ENCODE results near the gene CPN2. TPM values are rescaled to one million over a fixed set of nuclear protein-coding genes. Genes with fewer than 3 reads are reported as not detected.
A peak's percentile ranks its signal among the peaks of the same experiment; 100 is the strongest.

The CPN2 gene
- total and polyA plus RNA-seq, 2 of the 13 experiments (the other 11 are each of a cell fraction or from before 2014, with no cell fraction given): 26.7 to 27.7 TPM

- TF ChIP-seq, protein P1, sequence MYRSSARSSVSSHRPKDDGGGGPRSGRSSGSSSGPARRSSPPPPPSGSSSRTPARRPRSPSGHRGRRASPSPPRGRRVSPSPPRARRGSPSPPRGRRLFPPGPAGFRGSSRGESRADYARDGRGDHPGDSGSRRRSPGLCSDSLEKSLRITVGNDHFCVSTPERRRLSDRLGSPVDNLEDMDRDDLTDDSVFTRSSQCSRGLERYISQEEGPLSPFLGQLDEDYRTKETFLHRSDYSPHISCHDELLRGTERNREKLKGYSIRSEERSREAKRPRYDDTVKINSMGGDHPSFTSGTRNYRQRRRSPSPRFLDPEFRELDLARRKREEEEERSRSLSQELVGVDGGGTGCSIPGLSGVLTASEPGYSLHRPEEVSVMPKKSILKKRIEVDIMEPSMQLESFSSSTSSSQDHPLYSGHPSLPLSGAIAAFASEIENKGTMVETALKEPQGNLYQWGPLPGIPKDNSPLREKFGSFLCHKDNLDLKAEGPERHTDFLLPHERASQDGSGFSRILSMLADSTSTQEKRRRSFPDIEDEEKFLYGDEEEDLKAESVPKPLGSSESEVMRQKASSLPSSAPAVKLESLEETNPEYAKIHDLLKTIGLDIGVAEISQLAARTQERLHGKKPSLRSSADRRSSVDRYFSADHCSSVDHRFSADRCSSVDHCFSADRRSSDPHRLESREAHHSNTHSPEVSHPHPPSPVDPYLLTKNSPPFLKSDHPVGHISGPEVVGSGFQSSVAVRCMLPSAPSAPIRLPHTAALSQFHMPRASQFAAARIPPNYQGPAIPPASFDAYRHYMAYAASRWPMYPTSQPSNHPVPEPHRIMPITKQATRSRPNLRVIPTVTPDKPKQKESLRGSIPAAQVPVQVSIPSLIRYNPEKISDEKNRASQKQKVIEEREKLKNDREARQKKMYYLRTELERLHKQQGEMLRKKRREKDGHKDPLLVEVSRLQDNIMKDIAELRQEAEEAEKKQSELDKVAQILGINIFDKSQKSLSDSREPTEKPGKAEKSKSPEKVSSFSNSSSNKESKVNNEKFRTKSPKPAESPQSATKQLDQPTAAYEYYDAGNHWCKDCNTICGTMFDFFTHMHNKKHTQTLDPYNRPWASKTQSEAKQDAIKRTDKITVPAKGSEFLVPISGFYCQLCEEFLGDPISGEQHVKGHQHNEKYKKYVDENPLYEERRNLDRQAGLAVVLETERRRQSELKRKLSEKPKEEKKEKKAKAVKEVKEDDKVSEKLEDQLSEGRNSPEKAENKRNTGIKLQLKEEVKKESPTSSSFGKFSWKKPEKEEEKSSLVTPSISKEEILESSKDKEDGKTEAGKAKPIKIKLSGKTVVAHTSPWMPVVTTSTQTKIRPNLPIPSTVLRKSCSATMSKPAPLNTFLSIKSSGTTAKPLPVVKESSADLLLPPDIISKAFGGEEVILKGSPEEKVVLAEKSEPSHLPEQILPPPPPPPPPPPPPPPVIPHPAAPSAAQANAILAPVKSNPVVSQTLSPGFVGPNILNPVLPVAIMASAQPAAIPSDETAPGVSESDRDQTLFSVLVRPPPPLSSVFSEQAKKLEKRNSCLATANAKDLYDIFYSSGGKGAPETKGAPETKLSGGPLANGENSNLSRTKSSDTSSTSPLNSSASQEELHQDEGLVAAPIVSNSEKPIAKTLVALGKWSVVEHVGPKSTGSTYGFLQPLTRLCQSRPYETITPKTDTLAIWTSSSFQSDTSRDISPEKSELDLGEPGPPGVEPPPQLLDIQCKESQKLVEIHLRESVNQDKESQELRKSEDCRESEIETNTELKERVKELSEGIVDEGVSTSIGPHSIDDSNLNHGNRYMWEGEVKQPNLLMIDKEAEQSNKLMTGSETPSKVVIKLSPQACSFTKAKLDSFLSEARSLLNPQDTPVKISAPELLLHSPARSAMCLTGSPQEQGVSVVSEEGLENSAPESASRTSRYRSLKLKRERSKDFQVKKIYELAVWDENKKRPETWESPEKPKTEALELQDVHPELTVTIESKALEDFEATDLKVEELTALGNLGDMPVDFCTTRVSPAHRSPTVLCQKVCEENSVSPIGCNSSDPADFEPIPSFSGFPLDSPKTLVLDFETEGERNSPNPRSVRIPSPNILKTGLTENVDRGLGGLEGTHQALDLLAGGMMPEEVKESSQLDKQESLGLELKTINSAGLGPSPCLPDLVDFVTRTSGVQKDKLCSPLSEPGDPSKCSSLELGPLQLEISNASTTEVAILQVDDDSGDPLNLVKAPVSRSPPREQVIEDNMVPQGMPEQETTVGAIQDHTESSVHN (CRISPR knock-in tag; IDR thresholded peaks at IDR 0.05): peak; percentile 84; the same call in 1 of the 2 replicates
- no peak for TF ChIP-seq SCMH1 (CRISPR knock-in tag; IDR thresholded peaks at IDR 0.05; ENCODE audit: borderline replicate concordance)
- TF ChIP-seq ZNF292 (CRISPR knock-in tag; IDR thresholded peaks at IDR 0.05; ENCODE audit: borderline replicate concordance, low read depth): peak; percentile 30; the same call in 1 of the 2 replicates
- TF ChIP-seq ZSCAN31 (CRISPR knock-in tag; IDR thresholded peaks at IDR 0.05; ENCODE audit: low read depth): peak; percentile 96
- peak; percentile 82 for TF ChIP-seq ZFAT (CRISPR knock-in tag; conservative IDR thresholded peaks at IDR 0.05)
- no peak for TF ChIP-seq ZNF207 (IDR thresholded peaks at IDR 0.05; ENCODE audit: borderline replicate concordance)
- peak; percentile 90 for TF ChIP-seq TBX2 (CRISPR knock-in tag; IDR thresholded peaks at IDR 0.05; ENCODE audit: borderline replicate concordance)
- peak; percentile 67 for TF ChIP-seq HOXA3 (CRISPR knock-in tag; IDR thresholded peaks at IDR 0.05)
- TF ChIP-seq AKAP8 (CRISPR knock-in tag; IDR thresholded peaks at IDR 0.05): 0 out of 2 replicates have a peak, but pooled peaks have one; percentile 75
- TF ChIP-seq, protein P2, sequence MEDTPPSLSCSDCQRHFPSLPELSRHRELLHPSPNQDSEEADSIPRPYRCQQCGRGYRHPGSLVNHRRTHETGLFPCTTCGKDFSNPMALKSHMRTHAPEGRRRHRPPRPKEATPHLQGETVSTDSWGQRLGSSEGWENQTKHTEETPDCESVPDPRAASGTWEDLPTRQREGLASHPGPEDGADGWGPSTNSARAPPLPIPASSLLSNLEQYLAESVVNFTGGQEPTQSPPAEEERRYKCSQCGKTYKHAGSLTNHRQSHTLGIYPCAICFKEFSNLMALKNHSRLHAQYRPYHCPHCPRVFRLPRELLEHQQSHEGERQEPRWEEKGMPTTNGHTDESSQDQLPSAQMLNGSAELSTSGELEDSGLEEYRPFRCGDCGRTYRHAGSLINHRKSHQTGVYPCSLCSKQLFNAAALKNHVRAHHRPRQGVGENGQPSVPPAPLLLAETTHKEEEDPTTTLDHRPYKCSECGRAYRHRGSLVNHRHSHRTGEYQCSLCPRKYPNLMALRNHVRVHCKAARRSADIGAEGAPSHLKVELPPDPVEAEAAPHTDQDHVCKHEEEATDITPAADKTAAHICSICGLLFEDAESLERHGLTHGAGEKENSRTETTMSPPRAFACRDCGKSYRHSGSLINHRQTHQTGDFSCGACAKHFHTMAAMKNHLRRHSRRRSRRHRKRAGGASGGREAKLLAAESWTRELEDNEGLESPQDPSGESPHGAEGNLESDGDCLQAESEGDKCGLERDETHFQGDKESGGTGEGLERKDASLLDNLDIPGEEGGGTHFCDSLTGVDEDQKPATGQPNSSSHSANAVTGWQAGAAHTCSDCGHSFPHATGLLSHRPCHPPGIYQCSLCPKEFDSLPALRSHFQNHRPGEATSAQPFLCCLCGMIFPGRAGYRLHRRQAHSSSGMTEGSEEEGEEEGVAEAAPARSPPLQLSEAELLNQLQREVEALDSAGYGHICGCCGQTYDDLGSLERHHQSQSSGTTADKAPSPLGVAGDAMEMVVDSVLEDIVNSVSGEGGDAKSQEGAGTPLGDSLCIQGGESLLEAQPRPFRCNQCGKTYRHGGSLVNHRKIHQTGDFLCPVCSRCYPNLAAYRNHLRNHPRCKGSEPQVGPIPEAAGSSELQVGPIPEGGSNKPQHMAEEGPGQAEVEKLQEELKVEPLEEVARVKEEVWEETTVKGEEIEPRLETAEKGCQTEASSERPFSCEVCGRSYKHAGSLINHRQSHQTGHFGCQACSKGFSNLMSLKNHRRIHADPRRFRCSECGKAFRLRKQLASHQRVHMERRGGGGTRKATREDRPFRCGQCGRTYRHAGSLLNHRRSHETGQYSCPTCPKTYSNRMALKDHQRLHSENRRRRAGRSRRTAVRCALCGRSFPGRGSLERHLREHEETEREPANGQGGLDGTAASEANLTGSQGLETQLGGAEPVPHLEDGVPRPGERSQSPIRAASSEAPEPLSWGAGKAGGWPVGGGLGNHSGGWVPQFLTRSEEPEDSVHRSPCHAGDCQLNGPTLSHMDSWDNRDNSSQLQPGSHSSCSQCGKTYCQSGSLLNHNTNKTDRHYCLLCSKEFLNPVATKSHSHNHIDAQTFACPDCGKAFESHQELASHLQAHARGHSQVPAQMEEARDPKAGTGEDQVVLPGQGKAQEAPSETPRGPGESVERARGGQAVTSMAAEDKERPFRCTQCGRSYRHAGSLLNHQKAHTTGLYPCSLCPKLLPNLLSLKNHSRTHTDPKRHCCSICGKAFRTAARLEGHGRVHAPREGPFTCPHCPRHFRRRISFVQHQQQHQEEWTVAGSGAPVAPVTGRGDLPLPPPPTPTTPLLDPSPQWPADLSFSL (CRISPR knock-in tag; IDR thresholded peaks at IDR 0.05): peak; percentile 80
- 0 out of 2 replicates have a peak, but pooled peaks have one; percentile 3 for TF ChIP-seq ZNF614 (CRISPR knock-in tag; IDR thresholded peaks at IDR 0.05; ENCODE audit: borderline replicate concordance)
- TF ChIP-seq ETV5 (CRISPR knock-in tag; IDR thresholded peaks at IDR 0.05; ENCODE audit: borderline replicate concordance): peak; percentile 44
Observed at GRCh38 chr3:194333212-194333980, 17.7 kb downstream of the CPN2 start (continued).
